ENCODE results near the gene MYOD1.

The MYOD1 gene

DNA sequence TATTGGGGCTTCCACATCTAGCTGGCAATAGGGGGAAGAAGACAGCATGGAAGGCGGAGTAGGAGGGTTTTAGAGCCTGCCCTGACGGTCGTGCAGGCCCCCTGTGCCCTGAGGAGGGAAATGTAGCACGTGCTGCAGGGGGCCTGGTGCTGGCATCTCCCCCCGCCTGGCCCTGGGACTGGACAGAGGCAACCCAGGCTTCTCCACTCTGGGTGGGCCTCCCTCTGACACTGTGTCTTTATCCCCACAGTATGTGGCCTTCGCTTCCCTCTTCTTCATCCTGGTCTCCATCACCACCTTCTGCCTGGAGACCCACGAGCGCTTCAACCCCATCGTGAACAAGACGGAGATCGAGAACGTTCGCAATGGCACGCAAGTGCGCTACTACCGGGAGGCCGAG, 52.0 kb downstream of the MYOD1 start:
- no peak for DNase-seq (ENCODE audit: low read depth in 2 of 2)
